ENCODE measurements around the gene DNAH9.

The DNAH9 gene

DNA sequence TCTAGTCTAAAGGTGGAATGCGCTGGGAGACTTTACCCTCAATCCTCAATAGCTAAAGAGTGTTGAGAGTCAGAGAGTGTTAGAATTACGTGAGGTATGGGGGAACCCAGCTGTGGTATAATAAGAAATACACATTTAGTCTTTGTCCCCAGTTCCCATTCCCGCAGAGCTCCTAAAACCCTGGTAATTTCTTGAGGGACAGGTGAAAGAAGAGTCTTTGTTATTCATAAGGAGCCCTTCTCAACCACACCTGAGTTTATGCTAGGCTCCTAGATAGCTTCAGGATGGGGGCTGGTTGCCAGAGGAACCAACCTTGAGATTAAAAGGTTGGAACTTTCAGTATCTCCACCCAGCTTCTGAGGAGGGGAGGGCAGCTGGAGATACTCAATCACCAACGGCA lies 393.2 kb downstream of the DNAH9 start:
- no peak for DNase-seq

DNA sequence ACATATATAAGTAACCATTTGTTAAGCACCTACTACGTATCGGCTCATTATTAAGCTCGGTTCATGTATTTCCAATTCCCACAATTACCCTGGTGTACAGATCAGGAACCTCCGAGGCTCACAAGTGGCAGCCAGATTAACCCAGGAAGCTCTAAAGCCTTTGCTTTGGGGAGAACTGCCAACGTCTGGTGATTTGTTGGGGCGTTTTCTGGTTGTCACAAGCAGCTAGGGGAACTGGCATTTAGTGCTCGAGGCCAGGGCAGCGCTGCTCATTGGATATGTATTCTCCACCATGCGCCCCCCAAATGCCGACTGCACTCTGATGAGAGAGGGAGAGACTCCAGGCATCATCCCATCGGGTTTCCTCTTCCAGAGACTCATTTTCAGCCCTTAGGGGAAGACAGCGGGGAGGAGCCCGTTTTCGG lies 398.5 kb downstream of the DNAH9 start:
- no peak for DNase-seq

GRCh38 chr17:11997147-11997971 lies 399.1 kb downstream of the DNAH9 start, which contains the start of gene ZNF18:
ZNF18 (minus strand) TSS chr17:11997475; CDS start chr17:11992829, 4,646 bp downstream.
- peak; percentile 96 to 97 for DNase-seq

GRCh38 chr17:11997972-11998233 lies 399.6 kb downstream of the DNAH9 start:
- DNase-seq: peak in 1 of 2 donors; percentile 2

DNA sequence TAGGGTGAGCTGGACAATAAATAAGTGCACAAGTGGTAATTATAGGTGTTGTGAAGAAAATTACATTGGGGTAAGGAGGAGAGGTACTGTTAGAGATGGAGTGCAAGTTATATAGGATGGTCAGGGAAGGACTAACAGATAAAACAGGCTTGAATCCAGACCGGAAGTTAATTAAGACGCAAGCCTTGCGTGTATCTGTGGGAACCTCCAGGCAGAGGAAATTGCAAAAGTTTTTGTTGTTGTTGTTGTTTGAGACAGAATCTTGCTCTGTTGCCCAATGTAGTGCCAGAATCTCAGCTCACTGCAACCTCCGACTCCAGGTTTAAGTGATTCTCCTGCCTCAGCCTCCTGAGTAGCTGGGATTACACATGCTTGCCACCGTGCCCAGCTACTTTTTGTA lies 401.4 kb downstream of the DNAH9 start:
- no peak for DNase-seq

DNA sequence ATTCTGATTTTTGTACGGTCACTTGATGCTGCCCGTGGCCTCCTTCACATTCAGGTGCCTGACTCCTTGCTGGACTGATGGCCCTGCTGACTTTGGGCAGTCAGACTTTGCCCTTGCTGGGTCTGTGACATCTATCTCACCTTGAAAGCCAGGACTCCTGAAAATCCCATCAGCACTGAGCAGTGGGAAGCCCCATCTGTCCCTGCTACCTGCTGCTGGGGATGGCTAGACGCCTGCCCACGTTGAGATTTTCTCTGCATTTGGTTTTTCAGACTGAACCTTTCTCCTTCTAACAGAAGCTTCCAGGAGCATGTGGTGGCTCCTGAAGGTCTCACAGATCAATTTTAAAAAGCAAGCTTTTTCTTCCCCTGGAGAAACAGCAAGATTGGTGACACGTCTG lies 409.2 kb downstream of the DNAH9 start:
- no peak for DNase-seq

Data from stimulated activated CD4-positive, alpha-beta T cell treated with anti-CD3 and anti-CD28 coated beads, Interleukin-2, amount 100 ng/mL, for 24 hours (primary cell).